GM12878 (cell line): ENCODE data around the gene ATXN1. TPM values are rescaled to one million over a fixed set of nuclear protein-coding genes. Genes with fewer than 3 reads are reported as not detected.

ENCODE experiments used
- ATF7 ChIP-seq: fragments of 450-650 bp; IDR thresholded peaks from 2 replicates; pipeline ENCODE4 v1.6.1; 2016; ENCODE audit warnings: low read depth, mild to moderate bottlenecking
- BCL11A ChIP-seq: IDR thresholded peaks from 2 replicates; pipeline ENCODE4 v1.6.1; 2011; ENCODE audit warnings: low read depth, low read length
- BRCA1 ChIP-seq: IDR thresholded peaks from 2 replicates; pipeline ENCODE4 v1.6.1; 2011; ENCODE audit warnings: low read depth, low read length, improper control_type of control experiment
- CBFB ChIP-seq: IDR thresholded peaks from 2 replicates; pipeline ENCODE4 v1.6.1; 2016; ENCODE audit warnings: antibody characterized with exemption, low read depth
- CREM ChIP-seq: IDR thresholded peaks from 2 replicates; pipeline ENCODE4 v1.6.1; 2014; ENCODE audit warnings: antibody characterized with exemption, low read depth
- E2F4 ChIP-seq: IDR thresholded peaks from 2 replicates; pipeline ENCODE4 v1.6.1; 2012; ENCODE audit warnings: low read depth, low read length, improper control_type of control experiment
- EP300 ChIP-seq, 2 experiments: fragments of 150-350 bp in 1 of 2; IDR thresholded peaks; 2 replicates each; pipeline ENCODE4 v1.6.1; 2011 to 2012; ENCODE audit warnings: low read depth in 2 of 2, low read length in 2 of 2, borderline replicate concordance in 1 of 2, improper control_type of control experiment in 1 of 2, inconsistent platforms in 1 of 2; ENCODE audit not compliant: control insufficient read depth in 1 of 2
- FOXK2 ChIP-seq: fragments of 450-650 bp; IDR thresholded peaks from 2 replicates; pipeline ENCODE4 v1.6.1; 2017; ENCODE audit warnings: mild to moderate bottlenecking, moderate library complexity
- GABPA ChIP-seq: IDR thresholded peaks from 2 replicates; pipeline ENCODE4 v1.6.1; 2014; ENCODE audit warnings: antibody characterized with exemption, low read depth, mild to moderate bottlenecking, inconsistent platforms
- HDAC2 ChIP-seq: fragments of 200-600 bp; sonication (generic); IDR thresholded peaks from 2 replicates; pipeline ENCODE4 v1.6.1; 2017
- IRF3 ChIP-seq: fragments of 450-650 bp; IDR thresholded peaks from 2 replicates; pipeline ENCODE4 v1.6.1; 2014; ENCODE audit warnings: mild to moderate bottlenecking
- MEF2A ChIP-seq: IDR thresholded peaks from 2 replicates; pipeline ENCODE4 v1.6.1; 2011; ENCODE audit warnings: low read depth, mild to moderate bottlenecking, low read length, moderate library complexity; ENCODE audit not compliant: insufficient read depth
- NBN ChIP-seq: fragments of 450-650 bp; IDR thresholded peaks from 2 replicates; pipeline ENCODE4 v1.6.1; 2016
- RB1 ChIP-seq: fragments of 450-650 bp; formaldehyde crosslinking; IDR thresholded peaks from 2 replicates; pipeline ENCODE4 v1.6.1; 2017; ENCODE audit warnings: mild to moderate bottlenecking, borderline replicate concordance
- RCOR1 ChIP-seq: conservative IDR thresholded peaks from 2 replicates; pipeline ENCODE4 v1.6.1; 2012; ENCODE audit warnings: low read depth, low read length, improper control_type of control experiment
- RELB ChIP-seq: fragments of 450-650 bp; IDR thresholded peaks from 2 replicates; pipeline ENCODE4 v1.6.1; 2017; ENCODE audit warnings: low read depth, mild to moderate bottlenecking, moderate library complexity
- REST ChIP-seq: IDR thresholded peaks from 2 replicates; pipeline ENCODE4 v1.6.1; 2012; ENCODE audit warnings: mild to moderate bottlenecking, low read depth, low read length
- SMC3 ChIP-seq: IDR thresholded peaks from 2 replicates; pipeline ENCODE4 v1.6.1; 2011; ENCODE audit warnings: low read length, improper control_type of control experiment, borderline replicate concordance
- SREBF1 ChIP-seq: IDR thresholded peaks from 2 replicates; pipeline ENCODE4 v1.6.1; 2012; ENCODE audit warnings: mild to moderate bottlenecking, low read length
- TARDBP ChIP-seq: IDR thresholded peaks from 2 replicates; pipeline ENCODE4 v1.6.1; 2016; ENCODE audit warnings: borderline replicate concordance
- ZBTB33 ChIP-seq: fragments of 450-650 bp; IDR thresholded peaks from 2 replicates; pipeline ENCODE4 v1.6.1; 2017; ENCODE audit warnings: mild to moderate bottlenecking
- polyA plus RNA-seq, 11 experiments: library from polyadenylated mRNA; depleted of rRNA in 4 of 11; unstranded in 6 of 11; stranded (reverse) in 5 of 11; fragments of >200 nt; fragmentation: Nextera tagmentation in 4 of 11; fragmentation: Illumina TruSeq in 1 of 11; extraction: Ambion mirVana in 4 of 11; extraction: Trizol in 1 of 11; gene quantifications; 1 replicate in 1 of 11; 2 replicates in 10 of 11; pipeline versions ENCODE4 v1.2.1 to v1.2.3, GENCODE V29; 2011 to 2016; ENCODE audit warnings: inconsistent platforms in 2 of 11, missing spikeins in 2 of 11, low read depth in 1 of 11
- total RNA-seq, 4 experiments: library from RNA; depleted of rRNA in 3 of 4; stranded (reverse); fragments of >200 nt in 3 of 4; fragmentation: Illumina TruSeq in 1 of 4; extraction: Trizol in 1 of 4; gene quantifications; 2 replicates each; pipeline versions ENCODE4 v1.2.1 to v1.2.3, GENCODE V29; 2013 to 2021

The ATXN1 gene
- total and polyA plus RNA-seq, 10 of the 15 experiments (the other 5 are each of a cell fraction or from before 2014, with no cell fraction given): 12.2 to 51.2 (median 20.5) TPM

GRCh38 chr6:16591396-16592222, 169.7 kb downstream of the ATXN1 start (continued):
- TF ChIP-seq ZBTB33 (no peak), GABPA (peak; percentile 51; the same call in 1 of the 2 replicates), ATF7 (peak; percentile 87), SMC3 (peak; percentile 7; the same call in 1 of the 2 replicates), RELB (peak; percentile 87; the same call in 1 of the 2 replicates), RCOR1 (0 out of 2 replicates have a peak, but pooled peaks have one; percentile 39), EP300 (IDR thresholded peaks at IDR 0.05; ENCODE audit: borderline replicate concordance in 1 of 2, control insufficient read depth in 1 of 2, low read depth in 2 of 2, low read length in 2 of 2) (peak; percentile 90 to 96; a peak in 3 of 4 replicates), CBFB (peak; percentile 24; the same call in 1 of the 2 replicates), E2F4 (no peak), BRCA1 (no peak), BCL11A (peak; percentile 72), TARDBP (no peak), RB1 (no peak), HDAC2 (no peak), FOXK2 (no peak), IRF3 (no peak), MEF2A (peak; percentile 88), CREM (peak; percentile 74), NBN (peak; percentile 75; the same call in 1 of the 2 replicates), REST (peak; percentile 3; the same call in 1 of the 2 replicates), SREBF1 (no peak)
